Activated CD4-positive, CD25-positive, alpha-beta regulatory T cell treated with anti-CD3 and anti-CD28 coated beads, Interleukin-2, amount 50 U/mL, for 72 hours (primary cell): ENCODE data around the gene VMA21.

Experiments used
- DNase-seq: peaks from one replicate; pipeline ENCODE4 v3.0.0; 2021

Gene VMA21

GRCh38 chrX:151396825-151397740, at the start of gene VMA21:
TSS of gene VMA21 (plus strand) at chrX:151397206. CDS start at chrX:151397309, 103 bp downstream.
- DNase-seq = peak; percentile 80

- DNase-seq = no peak
Measured at GRCh38 chrX:151359341-151359740, 37.7 kb upstream of the VMA21 start.

- peak; percentile 44 for DNase-seq
Measured at GRCh38 chrX:151359931-151360871, 36.8 kb upstream of the VMA21 start.

- no peak for DNase-seq
Measured at GRCh38 chrX:151363316-151363715, 33.7 kb upstream of the VMA21 start.

- DNase-seq = no peak
Measured at GRCh38 chrX:151365579-151365978, 31.4 kb upstream of the VMA21 start.

GRCh38 chrX:151370906-151371305, 26.1 kb upstream of the VMA21 start:
- DNase-seq = no peak

- no peak for DNase-seq
Measured at GRCh38 chrX:151384807-151385206, 12.2 kb upstream of the VMA21 start.

- no peak for DNase-seq
Measured at GRCh38 chrX:151386838-151387459, 10.1 kb upstream of the VMA21 start.

- no peak for DNase-seq
Measured at GRCh38 chrX:151391722-151392121, 5.3 kb upstream of the VMA21 start.

GRCh38 chrX:151393514-151393913, 3.5 kb upstream of the VMA21 start:
- DNase-seq = no peak

GRCh38 chrX:151396042-151396824, 773 bp upstream of the VMA21 start:
- peak; percentile 39 for DNase-seq

GRCh38 chrX:151397741-151398070, 700 bp downstream of the VMA21 start:
- no peak for DNase-seq

- no peak for DNase-seq
Measured at GRCh38 chrX:151398346-151398745, 1.3 kb downstream of the VMA21 start.

- DNase-seq = no peak
Measured at GRCh38 chrX:151402719-151403390, 5.8 kb downstream of the VMA21 start.

- DNase-seq = no peak
Measured at GRCh38 chrX:151416579-151416978, 19.6 kb downstream of the VMA21 start.

- no peak for DNase-seq
Measured at GRCh38 chrX:151419782-151420181, 22.8 kb downstream of the VMA21 start.

GRCh38 chrX:151424505-151424904, 27.5 kb downstream of the VMA21 start:
- no peak for DNase-seq

- no peak for DNase-seq
Measured at GRCh38 chrX:151448509-151448908, 51.5 kb downstream of the VMA21 start.

- no peak for DNase-seq
Measured at GRCh38 chrX:151458824-151459223, 61.8 kb downstream of the VMA21 start.
